Ovary (tissue), 3 donors: ENCODE results near the gene TDRD9.

Source experiments
- CTCF ChIP-seq, 3 donors: fragments of 450-650 bp in 2 of 3; fragments of 200-600 bp in 1 of 3; IDR thresholded peaks; one replicate each; pipeline versions ENCODE4 v1.5.1 to v1.8.0; 2016 to 2022; ENCODE audit warnings: antibody characterized with exemption in 3 of 3, mild to moderate bottlenecking in 1 of 3
- EP300 ChIP-seq: sonication (generic); formaldehyde crosslinking; IDR thresholded peaks from one replicate; pipeline ENCODE4 v1.6.1; 2017; ENCODE audit warnings: antibody characterized with exemption
- POLR2A ChIP-seq: fragments of 450-650 bp; IDR thresholded peaks from one replicate; pipeline ENCODE4 v1.6.1; 2017; ENCODE audit warnings: antibody characterized with exemption, mild to moderate bottlenecking, moderate library complexity
- donor health status: DM: no; HTN: no; CAD: no.

GRCh38 chr14:103879570-103880347 lies 48.5 kb upstream of the TDRD9 start:
- TF ChIP-seq POLR2A, result no peak
- TF ChIP-seq CTCF (IDR thresholded peaks at IDR 0.05), result no peak
- no peak for TF ChIP-seq EP300
